MV-4-11 (cell line): ENCODE data around the gene GTF3C2.
"Not testable (repeated sequence)": the region's sequence is repeated elsewhere in the genome, so short reads cannot be mapped to it uniquely, and the experiment has no call there.

Experiments
- DNase-seq: peaks from one replicate; lab custom pipeline; 2025; lab: John Stamatoyannopoulos, UW

Gene GTF3C2

DNA sequence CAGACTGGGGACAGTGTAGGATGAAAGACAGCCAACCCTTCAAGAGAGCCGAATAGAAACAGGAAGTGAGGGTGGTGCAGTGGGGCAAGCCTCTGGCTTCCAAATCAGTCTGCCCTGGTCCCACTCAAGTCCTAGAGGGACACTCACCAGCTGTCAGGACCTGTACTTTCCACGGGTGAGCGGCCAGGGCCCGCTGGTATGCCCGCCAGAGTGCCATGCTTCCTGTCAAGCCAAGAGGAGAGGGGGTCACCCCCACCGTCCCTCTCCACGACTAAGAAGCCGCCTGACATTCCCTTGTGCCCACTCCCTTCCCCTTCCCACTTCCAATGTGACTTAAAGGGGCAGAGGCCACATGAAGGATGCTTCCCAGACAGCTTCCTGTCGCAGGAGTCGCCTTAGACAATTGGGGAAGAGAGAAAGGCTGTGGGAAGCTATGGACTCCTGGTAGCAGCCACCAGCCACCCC, 34.2 kb downstream of the GTF3C2 start:
- peak; percentile 60 for DNase-seq

DNA sequence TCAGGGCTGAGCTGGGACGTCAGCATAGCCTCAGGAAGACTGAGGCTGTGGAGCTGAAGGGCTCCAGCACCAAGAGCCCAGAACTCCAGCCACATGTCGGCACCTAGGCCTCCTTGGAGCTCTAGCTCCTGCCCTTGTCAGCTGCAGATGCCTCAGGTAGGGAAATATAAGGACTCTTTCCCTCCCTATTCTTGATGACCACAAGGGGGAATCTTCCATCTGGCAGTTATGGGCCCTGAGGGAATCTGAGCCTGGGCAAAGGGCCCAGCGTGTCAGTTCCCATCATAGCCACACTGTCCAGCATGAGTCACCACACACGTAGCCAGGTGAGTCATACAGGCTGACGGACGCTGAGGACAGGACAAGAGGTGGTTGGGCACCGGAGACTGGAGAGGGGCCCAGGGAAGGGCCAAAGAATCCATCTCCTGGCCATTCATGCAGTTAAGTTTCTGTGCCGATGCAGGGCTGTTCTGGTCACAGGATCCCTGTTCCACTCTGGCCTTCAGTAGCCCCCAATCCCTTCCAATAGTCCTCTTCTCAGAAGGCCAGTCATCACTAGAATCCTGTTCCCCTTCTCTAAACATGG, 35.5 kb downstream of the GTF3C2 start:
- DNase-seq = peak; percentile 32

DNA sequence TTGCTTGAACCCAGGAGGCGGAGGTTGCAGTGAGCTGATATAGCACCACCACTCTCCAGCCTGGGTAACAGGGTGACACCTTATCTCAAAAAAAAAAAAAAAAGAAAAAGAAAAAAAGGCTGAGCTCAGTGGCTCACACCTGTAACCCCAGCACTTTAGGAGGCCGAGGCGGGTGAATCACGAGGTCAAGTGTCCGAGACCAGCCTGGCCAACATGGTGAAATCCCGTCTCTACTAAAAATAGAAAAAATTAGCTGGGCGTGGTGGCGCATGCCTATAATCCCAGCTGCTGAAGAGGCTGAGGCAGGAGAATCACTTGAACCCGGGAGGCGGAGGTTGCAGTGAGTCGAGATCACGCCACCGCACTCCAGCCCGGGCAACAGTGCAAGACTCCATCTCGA, 36.7 kb downstream of the GTF3C2 start:
- not testable (repeated sequence) for DNase-seq

DNA sequence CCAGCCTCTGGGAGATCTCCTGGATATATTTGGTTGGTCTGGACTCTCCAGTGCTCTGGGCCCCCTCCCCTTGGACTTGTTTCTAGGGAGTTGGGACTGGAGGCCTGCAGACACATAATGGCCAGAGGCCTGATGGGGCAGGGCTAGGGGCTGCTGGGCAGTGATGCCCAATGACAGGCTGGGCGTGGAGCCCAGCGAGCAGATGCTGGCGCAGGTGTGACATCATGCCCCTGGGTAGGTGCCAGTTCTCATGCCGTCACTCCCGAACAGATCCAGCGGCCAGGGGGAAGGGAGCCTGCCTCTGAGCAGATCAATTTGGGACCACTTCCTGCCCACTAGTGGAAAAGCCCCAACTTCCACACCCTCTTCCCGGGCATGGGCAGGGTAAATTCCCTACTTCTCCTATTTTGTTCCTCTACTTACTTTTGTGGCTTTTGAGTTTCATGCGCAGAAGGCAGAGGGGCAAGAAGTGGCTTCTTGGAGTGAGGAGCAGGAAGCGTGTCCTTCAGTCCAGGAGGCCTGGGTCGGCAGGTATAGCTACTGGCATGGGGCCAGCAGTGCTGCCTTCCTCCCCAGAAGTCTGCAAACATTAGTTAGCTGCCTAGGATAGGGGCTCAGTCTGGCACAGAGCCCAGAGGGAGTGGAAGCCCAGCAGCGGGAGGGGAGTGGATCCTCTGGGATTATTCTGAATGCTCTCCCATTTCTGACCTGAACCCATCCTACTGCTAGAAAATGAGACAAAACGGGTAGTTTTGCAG, 39.7 kb downstream of the GTF3C2 start:
- DNase-seq = no peak

DNA sequence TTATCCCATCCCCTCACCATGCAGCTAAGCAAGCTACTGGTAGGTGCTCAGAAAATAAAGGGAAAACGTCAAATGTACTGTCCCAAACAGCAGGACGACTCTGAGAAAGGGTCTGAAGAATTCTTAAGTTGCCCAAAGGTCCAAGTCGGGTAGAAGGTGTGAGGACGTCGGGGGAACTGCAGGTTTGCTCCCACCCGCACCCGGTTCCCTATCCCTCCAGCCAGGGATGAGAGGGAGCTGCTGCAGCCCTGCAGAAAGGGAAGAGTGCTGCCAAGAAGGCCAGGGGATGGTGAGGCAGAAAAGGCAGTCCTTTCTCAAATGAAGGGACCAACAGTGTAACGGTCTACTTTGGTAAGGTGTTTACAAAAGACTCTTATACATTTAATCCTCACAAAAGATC, 41.4 kb downstream of the GTF3C2 start:
- DNase-seq = no peak

DNA sequence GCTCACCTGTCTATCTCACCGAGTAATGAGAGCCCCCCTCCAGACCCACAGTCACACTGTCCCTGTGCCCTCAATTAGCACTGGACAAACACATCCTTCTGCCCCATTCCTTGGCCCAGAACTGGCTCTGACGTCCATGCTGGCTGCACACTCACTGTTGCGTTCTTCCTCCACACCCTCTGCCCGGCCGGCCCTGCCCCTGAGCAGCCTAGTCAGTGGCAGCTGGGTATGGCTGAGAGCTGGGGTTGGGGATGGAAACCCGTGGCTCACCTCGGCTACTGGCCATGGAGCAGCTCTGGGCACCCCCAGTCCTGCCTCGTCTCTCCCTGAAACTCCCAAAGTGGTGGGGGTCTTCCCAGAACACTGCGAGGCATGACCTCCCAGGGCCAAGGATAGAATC, 41.9 kb downstream of the GTF3C2 start:
- DNase-seq = no peak

DNA sequence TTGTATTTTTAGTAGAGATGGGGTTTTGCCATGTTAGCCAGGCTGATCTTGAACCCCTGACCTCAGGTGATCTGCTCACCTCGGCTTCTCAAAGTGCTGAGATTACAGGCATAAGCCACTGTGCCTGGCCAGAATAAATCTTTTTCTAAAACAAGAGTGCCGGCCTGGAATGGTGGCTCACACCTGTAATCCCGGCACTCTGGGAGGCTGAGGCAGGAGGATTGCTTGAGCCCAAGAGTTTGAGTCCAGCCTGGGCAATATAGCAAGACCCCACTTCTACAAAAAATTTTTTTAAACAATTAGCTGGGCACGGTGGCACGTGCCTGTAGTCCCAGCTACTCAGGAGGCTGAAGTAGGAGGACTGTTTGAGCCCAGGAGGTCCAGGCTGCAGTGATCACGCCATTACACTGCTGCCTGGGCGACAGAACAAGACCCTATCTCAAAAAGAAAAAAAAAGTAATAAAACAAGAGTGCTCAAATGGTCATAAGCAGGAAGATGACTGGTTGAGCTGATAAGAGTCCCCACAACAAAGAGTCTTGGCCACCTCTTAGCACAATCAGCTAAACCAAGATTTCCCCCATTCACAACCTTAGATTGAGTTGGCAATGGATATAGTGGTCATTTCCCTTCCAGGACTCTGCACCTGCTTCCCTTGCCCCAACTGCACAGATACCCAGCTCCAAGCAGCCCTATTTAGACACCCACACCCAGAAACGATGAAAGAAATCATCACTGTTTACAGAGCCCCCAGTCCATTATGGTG, 42.5 kb downstream of the GTF3C2 start:
- DNase-seq = no peak

DNA sequence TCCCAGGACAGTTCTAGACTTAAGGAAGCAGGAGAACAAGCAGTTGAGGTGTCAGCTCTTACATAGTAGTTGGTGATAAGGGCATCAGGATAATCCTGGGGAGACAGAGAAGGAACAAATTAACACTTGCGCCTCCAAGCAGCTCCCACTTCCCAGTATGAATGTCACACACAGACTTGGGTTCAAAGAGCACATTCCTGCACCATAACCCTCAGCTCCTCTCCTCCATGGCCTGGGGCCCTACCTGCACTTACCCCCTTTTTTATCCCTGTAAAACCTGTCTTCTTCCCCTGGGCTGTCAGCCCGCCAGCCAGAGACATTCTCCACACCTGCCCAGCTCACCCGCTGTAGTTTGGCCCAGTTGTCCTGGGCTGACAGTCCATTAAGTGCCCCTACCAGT, 44.4 kb downstream of the GTF3C2 start:
- DNase-seq = no peak

DNA sequence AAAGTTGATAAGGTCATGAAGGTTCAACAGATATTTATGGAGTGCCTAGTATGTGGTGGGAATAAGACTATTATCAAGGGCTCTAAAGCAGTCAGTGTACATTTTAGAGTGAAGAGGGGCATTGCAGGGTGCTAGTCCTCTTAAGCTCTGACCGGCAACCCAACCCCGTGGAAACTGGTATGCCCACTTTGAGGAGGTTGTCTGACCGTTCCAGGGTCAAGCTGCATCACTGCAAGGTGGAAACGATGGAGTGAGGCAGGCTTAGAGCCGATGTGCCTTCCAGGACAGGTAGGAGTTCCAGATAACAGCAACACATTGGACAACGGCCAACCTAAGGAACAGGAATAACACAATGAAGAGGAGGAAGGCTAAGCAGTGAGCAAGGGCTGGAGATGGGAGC, 46.9 kb downstream of the GTF3C2 start:
- no peak for DNase-seq

DNA sequence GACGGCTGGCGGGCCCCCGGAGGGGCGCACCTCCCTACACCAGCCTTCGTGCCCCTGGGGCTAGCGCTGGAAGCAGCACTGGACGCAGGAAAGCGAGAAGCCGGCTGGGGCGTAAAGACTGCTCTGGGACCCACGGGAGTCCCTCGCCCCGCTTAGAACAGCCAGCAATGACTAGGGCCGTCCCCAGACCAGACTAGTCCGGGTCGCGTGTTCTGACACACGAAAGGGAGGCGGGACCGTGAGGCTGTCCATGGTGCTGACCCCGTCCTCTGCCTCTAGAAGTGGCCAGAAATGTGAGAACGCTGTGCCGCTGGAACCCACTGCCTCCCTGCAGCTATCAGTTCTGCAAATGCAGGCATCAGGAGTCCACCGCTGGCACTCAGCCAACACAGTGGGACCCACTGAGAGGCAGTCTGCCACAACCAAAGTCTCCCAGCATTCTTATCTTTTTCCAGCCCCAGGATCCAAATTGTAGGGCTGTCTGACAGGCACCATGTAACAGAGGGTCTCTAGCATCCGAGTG, 48.1 kb downstream of the GTF3C2 start, which contains the start of gene UCN:
Gene UCN, minus strand, starts transcription at position 87 of the 523 bp plus-strand sequence. CDS start 550 bp downstream, outside the sequence.
- DNase-seq = no peak

DNA sequence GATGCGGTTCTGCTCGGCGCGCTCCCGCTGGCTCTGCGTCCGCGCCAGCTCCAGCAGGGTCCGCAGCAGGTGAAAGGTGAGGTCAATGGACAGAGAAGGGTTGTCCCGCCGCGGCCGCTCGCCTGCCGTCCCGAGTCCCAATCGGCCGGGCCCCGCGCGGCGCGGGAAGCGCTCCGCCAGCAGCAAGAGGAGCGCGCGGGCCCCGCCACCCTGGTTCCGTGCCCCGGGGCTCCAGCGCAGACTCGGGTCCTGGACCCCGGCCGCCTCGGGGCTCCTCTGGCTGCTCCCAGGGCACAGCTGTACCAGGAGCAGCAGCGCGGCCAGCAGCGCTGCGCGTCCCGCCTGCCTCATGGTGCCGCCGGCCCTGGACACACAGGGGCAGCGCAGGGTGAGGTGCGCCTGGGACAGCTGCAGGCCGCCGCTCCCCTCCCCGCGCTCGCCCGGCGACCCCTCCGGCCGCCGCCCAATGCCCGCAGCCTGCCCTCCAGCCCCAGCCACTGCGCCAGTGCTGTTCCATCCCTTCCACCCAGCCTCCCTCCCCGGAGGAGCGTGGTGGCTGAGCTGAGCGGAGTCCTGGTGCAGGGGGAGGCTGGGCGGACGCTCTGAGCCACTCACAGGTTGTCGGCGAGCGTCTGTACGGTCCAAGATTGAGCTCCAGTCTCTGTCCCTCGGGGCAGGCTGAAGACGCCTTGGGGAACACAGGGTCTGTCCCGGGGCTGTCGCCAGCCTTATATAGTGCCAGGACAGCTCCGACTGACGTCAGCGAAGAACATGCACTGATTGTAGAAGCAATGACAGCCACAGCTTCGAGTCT, 48.8 kb downstream of the GTF3C2 start:
- DNase-seq = no peak

DNA sequence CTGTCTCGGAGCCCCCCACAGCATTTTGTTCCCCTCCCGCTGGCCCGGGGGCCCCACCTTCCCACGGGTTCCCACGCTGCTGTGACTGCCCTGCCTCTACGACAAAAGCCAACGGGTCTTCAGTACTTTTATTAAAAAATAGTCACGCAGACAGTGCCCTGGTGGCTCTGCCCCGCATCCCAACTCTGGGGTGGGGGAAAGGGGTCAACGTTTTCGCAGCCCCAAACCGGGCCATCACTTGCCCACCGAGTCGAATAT, 49.3 kb downstream of the GTF3C2 start:
- DNase-seq = no peak

DNA sequence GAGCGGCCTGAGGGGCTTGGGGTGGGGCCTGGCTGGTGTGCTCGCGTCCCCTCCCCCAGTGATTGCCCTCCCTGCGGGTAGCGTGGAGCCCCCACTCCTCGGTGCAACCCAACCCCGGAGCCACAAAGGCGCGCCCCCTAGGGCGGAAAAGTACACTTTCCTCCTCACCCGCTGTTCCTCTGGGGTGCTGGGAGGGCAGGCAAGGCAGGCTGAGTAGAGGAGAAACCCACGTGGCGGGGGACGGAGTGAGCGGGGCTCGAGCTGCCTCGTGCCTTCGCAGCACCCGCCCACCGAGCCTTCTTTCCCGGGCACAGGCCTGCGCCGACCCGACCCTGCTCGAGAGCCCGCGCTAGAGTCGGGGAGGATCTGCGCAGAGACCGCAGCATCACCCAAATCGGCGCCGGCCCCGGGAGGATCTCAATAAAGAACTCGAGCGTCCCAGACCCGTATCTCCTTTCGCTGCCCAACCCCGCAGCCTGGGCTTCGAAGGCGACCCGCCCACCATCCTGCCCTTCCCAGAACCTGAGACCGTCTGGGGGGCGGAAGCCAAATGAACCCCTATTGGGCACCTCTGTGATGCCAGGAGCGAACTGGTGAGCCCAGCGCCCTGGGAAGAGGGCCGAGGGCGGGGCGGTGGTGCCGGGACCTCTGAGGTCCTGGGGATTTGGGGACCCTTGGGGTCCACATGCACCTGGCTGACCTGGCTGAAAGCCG, 49.8 kb downstream of the GTF3C2 start:
- DNase-seq = no peak

DNA sequence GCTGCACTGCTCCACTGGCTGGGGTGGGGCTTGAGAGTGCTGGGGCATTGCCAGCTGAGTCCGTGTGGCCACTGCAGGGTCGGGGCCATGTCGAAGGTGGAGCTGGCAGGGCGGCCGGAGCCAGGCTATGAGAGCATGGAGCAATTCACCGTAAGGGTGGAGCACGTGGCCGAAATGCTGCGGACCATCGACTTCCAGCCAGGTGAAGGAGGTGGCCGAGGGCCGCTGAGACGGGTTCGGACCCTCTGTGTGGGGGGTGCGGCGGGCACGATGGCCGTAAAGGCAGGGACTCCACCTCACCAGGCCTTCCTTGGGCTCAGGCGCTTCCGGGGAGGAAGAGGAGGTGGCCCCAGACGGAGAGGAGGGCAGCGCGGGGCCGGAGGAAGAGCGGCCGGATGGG, 50.4 kb downstream of the GTF3C2 start:
- DNase-seq = no peak

DNA sequence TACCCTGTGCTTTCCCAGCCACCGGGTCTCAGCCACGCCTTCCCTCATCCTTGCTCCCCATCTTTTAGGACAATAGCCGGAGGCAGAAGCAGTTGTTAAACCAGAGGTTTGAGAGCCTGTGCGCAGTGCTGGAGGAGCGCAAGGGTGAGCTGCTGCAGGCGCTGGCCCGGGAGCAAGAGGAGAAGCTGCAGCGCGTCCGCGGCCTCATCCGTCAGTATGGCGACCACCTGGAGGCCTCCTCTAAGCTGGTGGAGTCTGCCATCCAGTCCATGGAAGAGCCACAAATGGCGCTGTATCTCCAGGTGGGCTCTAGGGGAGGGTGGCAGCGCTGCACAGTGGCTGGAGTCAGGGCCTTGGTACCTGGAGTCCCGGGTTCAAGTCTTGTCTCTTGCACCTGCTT, 51.0 kb downstream of the GTF3C2 start:
- DNase-seq = no peak

DNA sequence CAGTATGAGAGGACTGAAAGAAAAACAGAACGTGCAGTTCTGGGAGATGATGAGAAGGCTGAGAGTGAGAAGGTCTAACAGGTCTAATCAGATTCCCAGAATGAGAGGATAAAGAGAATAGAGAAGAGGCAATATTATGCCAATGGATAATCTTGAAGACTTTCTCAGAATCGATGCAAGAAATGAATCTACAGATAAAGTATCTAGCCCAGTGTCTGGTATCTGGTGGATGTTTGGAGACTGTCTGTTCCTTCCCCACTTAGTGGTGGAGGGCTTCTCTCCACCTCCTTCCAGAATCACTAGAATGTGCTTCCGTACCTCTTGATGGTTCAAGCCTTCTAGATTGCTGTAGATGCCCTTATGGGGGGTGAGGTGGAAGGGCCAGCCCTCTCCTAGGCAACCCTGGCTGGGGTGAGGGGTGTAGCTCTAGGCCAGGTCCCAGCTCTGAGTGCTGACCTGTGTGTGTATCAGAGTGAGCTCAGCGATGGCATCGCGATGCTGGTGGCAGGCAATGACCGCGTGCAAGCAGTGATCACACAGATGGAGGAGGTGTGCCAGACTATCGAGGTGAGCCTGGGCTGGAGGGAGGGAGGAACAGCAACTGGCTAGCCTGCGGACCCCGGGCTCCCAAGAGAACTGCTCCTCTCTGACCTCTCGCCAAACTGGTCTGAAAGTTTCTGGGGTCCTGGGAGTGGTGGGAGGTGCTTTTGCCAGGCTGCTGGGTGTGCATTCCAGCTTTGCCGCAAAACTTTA, 51.9 kb downstream of the GTF3C2 start:
- DNase-seq = no peak

DNA sequence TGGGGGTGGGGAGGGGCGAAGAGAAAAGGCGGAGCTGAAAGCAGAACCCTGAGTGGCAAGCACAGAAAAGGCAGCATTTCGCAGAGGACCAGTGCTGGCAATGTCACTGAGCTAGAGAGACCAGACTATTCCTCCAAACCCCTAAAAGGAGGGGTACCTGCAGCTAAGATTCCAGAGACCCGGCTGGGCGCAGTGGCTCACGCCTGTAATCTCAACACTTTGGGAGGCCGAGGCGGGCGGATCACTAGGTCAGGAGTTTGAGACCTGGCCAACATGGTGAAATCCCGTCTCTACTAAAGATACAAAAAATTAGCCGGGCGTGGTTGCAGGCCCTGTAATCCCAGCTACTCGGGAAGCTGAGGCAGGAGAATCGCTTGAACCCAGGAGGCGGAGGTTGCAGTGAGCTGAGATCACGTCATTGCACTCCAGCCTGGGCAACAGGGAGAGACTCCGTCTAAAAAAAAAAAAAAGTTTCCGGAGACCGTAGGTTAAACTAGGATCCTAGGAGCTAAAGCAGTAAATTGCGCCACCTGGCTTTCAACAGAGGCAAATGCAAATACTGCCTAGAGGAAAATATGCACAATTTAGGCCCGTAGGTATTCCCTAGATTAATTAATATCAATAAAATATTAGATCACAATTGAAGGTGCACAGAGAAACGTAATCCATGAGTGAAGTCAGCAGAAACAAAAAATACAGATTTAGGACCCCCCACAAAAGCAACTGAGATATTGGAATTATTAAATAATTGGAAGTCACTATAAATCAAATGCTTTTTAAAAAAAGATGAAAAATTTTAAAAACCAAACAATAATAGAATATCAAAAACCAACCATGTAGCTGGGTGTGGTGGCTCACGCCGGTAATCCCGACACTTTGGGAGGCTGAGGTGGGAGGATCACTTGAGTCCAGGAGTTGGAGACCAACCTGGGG, 53.2 kb downstream of the GTF3C2 start:
- peak; percentile 80 for DNase-seq

DNA sequence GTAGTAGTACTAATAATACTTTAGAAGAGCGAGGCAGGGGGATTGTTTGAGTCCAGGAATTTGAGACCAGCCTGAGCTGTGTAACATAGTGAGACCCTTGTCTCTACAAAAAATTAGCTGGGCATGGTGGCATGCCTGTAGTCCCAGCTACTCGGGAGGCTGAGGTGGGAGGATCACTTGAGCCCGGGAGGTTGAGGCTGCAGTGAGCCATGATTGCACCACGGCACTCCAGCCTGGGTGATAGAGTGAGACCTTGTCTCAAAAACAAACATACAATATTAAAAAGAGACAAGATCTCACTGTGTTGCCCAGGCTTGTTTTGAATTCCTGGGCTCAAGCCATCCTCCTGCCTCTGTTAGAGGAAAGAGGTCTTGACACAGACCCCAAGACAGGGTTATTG, 56.0 kb downstream of the GTF3C2 start:
- DNase-seq = not testable (repeated sequence)

DNA sequence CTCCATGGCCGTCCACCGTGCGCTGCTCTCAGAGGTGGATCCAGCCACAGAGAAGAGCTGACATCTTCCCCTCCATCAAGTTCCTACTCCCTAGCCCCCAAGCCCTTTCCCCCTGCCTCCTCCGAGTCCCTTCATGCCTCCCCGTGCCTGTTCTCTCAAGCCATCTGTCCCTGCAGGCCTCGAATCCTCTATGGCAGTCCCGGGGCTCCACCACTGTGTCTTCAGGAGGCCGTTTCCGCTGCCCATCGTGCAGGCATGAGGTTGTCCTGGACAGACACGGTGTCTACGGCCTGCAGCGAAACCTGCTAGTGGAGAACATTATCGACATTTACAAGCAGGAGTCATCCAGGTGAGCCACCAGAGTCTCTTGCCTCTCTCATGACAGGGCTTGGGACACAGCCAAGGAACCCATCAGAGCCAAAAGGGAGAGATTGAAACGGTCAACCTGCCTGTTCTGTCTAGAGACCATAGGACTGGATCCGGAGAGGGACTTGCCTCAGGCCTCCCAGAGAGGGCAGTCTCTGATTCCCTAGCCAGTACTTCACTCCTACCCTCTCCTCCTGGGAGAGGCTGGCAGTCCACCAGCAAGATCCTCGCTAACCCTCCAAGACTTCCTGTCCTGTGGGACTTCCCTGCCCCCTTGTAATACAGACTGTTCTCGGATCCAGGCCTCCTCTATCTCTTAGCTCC, 58.0 kb downstream of the GTF3C2 start:
- DNase-seq = no peak
